ENCODE data around the gene BFSP2. TPM values are rescaled to one million over a fixed set of nuclear protein-coding genes. Genes with fewer than 3 reads are reported as not detected.

Gene BFSP2
- total RNA-seq, 1 donor = not detected

DNA sequence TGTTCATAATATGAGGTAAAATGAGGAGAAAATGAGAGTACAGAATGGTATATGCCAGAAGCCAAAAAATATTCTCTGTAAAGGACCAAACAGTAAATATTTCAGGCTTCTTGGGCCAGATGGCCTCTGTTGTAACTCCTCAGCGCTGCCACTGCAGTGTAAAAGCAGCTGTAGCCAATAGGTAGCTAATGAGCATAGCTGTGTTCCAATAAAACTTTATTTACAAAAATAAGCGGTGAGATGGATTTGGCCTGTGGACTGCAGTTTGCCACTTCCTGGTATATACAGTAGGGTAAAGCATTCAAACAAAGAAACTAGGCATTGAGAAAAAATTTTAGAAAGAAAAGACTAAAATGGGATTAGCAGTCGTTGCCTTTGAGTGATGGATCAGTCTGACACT lies 51.5 kb downstream of the BFSP2 start:
- H3K4me3 ChIP-seq (ENCODE audit: low read length) = no peak overlapping the region
- no peaks in the 10 kb centered on the region for H3K27me3 ChIP-seq (ENCODE audit: insufficient read depth, low read length)
- H3K4me1 ChIP-seq (ENCODE audit: insufficient read depth, low read length) = peaks cover 24% of the 10 kb centered on the region
- H3K9me3 ChIP-seq (ENCODE audit: low read depth, low read length) = no peaks in the 10 kb centered on the region

DNA sequence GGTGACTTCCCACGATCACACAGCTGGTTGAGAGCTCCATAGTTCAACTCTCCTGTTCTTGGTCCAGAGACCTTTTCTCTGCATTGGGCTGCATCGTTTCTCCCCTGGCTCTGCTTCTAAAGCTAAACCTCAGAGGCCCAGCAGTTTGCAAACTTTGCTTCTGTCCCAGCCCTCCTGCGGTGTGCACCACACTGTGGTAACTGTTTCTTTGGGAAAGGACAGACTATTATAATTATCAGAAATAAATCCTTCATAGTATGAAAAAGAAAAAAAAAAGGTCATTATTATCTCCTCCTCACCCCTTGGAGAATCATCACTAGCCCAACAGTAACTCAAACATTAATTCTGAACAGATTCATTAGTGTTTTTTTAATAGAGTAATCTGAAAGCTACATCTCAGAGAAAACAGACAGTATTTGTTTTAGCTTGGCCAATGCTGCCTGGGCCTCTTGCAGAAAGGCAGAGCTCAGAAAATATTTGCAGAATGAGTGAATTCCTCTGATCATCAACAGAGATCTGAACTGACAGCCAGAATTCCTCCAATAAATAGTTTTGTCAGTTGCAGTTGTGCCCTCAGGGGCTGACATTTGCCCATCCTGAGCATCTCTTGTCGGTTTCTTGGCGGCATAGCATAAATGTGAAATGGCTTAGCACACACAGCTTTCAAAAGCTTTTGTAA lies 52.9 kb downstream of the BFSP2 start:
- Histone ChIP-seq H3K4me1 (ENCODE audit: insufficient read depth, low read length) (peaks cover 17% of the 10 kb centered on the region), H3K9me3 (ENCODE audit: low read depth, low read length) (no peaks in the 10 kb centered on the region), H3K27me3 (ENCODE audit: insufficient read depth, low read length) (no peaks in the 10 kb centered on the region), H3K4me3 (ENCODE audit: low read length) (no peak overlapping the region)

GRCh38 chr3:133453383-133453782 lies 53.5 kb downstream of the BFSP2 start:
- Histone ChIP-seq H3K4me1 (ENCODE audit: insufficient read depth, low read length) (peaks cover 11% of the 10 kb centered on the region), H3K4me3 (ENCODE audit: low read length) (no peak overlapping the region), H3K9me3 (ENCODE audit: low read depth, low read length) (no peaks in the 10 kb centered on the region), H3K27me3 (ENCODE audit: insufficient read depth, low read length) (no peaks in the 10 kb centered on the region)

DNA sequence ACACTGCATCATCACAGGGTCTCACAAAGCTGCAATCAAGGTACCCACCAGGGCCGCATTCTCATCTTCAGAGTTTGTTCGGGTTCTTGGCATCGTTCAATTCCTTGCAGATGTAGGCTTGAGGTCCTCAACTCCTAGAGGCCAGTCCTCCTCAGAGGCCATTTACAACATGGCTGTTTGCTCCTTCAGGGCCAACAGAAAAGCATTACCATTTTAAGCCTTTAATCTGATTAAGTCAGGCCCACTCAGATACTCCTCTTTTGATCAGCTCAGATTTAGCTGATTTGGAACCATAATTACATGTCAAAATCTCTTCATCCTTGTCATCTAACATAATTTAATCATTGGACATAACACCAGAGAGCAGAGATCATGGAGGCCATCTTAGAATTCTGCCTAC lies 55.4 kb downstream of the BFSP2 start:
- no peaks in the 10 kb centered on the region for H3K4me1 ChIP-seq (ENCODE audit: insufficient read depth, low read length)
- H3K9me3 ChIP-seq (ENCODE audit: low read depth, low read length) = no peaks in the 10 kb centered on the region
- no peak overlapping the region for H3K4me3 ChIP-seq (ENCODE audit: low read length)
- no peaks in the 10 kb centered on the region for H3K27me3 ChIP-seq (ENCODE audit: insufficient read depth, low read length)

- H3K27me3 ChIP-seq (ENCODE audit: insufficient read depth, low read length) = no peaks in the 10 kb centered on the region
- H3K4me1 ChIP-seq (ENCODE audit: insufficient read depth, low read length) = no peaks in the 10 kb centered on the region
- H3K4me3 ChIP-seq (ENCODE audit: low read length) = no peak overlapping the region
- no peaks in the 10 kb centered on the region for H3K9me3 ChIP-seq (ENCODE audit: low read depth, low read length)
These were observed 56.1 kb downstream of the BFSP2 start for GRCh38 chr3:133455960-133456359.

- no peaks in the 10 kb centered on the region for H3K4me1 ChIP-seq (ENCODE audit: insufficient read depth, low read length)
- no peaks in the 10 kb centered on the region for H3K9me3 ChIP-seq (ENCODE audit: low read depth, low read length)
- H3K4me3 ChIP-seq (ENCODE audit: low read length) = no peak overlapping the region
- H3K27me3 ChIP-seq (ENCODE audit: insufficient read depth, low read length) = no peaks in the 10 kb centered on the region
These were observed 57.2 kb downstream of the BFSP2 start for GRCh38 chr3:133457025-133457424.

- Histone ChIP-seq H3K27me3 (ENCODE audit: insufficient read depth, low read length) (no peaks in the 10 kb centered on the region), H3K4me3 (ENCODE audit: low read length) (no peak overlapping the region), H3K4me1 (ENCODE audit: insufficient read depth, low read length) (no peaks in the 10 kb centered on the region), H3K9me3 (ENCODE audit: low read depth, low read length) (no peaks in the 10 kb centered on the region)
These were observed 57.7 kb downstream of the BFSP2 start for GRCh38 chr3:133457465-133458067.

GRCh38 chr3:133459400-133459799 lies 59.5 kb downstream of the BFSP2 start:
- Histone ChIP-seq H3K9me3 (ENCODE audit: low read depth, low read length) (no peaks in the 10 kb centered on the region), H3K27me3 (ENCODE audit: insufficient read depth, low read length) (no peaks in the 10 kb centered on the region), H3K4me3 (ENCODE audit: low read length) (no peak overlapping the region), H3K4me1 (ENCODE audit: insufficient read depth, low read length) (peaks cover 9% of the 10 kb centered on the region)

GRCh38 chr3:133460809-133461208 lies 61.0 kb downstream of the BFSP2 start:
- Histone ChIP-seq H3K27me3 (ENCODE audit: insufficient read depth, low read length) (no peaks in the 10 kb centered on the region), H3K9me3 (ENCODE audit: low read depth, low read length) (no peaks in the 10 kb centered on the region), H3K4me1 (ENCODE audit: insufficient read depth, low read length) (peaks cover 9% of the 10 kb centered on the region), H3K4me3 (ENCODE audit: low read length) (no peak overlapping the region)

GRCh38 chr3:133461291-133461690 lies 61.4 kb downstream of the BFSP2 start:
- Histone ChIP-seq H3K4me1 (ENCODE audit: insufficient read depth, low read length) (peaks cover 10% of the 10 kb centered on the region), H3K4me3 (ENCODE audit: low read length) (no peak overlapping the region), H3K9me3 (ENCODE audit: low read depth, low read length) (no peaks in the 10 kb centered on the region), H3K27me3 (ENCODE audit: insufficient read depth, low read length) (no peaks in the 10 kb centered on the region)

- Histone ChIP-seq H3K27me3 (ENCODE audit: insufficient read depth, low read length) (no peaks in the 10 kb centered on the region), H3K4me1 (ENCODE audit: insufficient read depth, low read length) (peaks cover 26% of the 10 kb centered on the region), H3K4me3 (ENCODE audit: low read length) (no peak overlapping the region), H3K9me3 (ENCODE audit: low read depth, low read length) (no peaks in the 10 kb centered on the region)
These were observed 63.5 kb downstream of the BFSP2 start for GRCh38 chr3:133463347-133463860.

GRCh38 chr3:133464573-133464972 lies 64.7 kb downstream of the BFSP2 start:
- H3K4me3 ChIP-seq (ENCODE audit: low read length) = no peak overlapping the region
- H3K4me1 ChIP-seq (ENCODE audit: insufficient read depth, low read length) = peaks cover 26% of the 10 kb centered on the region
- no peaks in the 10 kb centered on the region for H3K27me3 ChIP-seq (ENCODE audit: insufficient read depth, low read length)
- no peaks in the 10 kb centered on the region for H3K9me3 ChIP-seq (ENCODE audit: low read depth, low read length)

- Histone ChIP-seq H3K27me3 (ENCODE audit: insufficient read depth, low read length) (no peaks in the 10 kb centered on the region), H3K4me3 (ENCODE audit: low read length) (no peak overlapping the region), H3K9me3 (ENCODE audit: low read depth, low read length) (no peaks in the 10 kb centered on the region), H3K4me1 (ENCODE audit: insufficient read depth, low read length) (peaks cover 26% of the 10 kb centered on the region)
These were observed 66.9 kb downstream of the BFSP2 start for GRCh38 chr3:133466531-133467386.

DNA sequence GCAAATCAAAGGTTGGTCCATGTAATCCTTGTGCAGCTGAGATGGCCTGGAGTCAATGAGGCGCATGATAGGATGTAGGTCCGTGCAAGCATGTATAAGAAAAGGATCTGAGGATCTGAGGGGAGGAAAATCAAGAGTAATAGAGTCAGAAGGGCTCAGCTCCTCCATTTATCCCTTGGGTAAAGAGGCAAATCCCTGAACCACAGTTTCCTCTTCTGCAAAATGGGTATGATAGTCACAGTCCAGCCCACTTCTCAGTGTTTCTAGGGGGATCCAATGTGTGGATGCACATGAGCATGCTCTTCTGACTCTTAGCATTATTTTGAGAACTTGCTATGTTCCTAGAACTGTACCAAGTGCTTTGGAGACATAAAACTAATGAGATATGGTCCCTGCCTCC lies 67.9 kb downstream of the BFSP2 start:
- Histone ChIP-seq H3K27me3 (ENCODE audit: insufficient read depth, low read length) (no peaks in the 10 kb centered on the region), H3K4me1 (ENCODE audit: insufficient read depth, low read length) (peaks cover 26% of the 10 kb centered on the region), H3K9me3 (ENCODE audit: low read depth, low read length) (no peaks in the 10 kb centered on the region), H3K4me3 (ENCODE audit: low read length) (no peak overlapping the region)

DNA sequence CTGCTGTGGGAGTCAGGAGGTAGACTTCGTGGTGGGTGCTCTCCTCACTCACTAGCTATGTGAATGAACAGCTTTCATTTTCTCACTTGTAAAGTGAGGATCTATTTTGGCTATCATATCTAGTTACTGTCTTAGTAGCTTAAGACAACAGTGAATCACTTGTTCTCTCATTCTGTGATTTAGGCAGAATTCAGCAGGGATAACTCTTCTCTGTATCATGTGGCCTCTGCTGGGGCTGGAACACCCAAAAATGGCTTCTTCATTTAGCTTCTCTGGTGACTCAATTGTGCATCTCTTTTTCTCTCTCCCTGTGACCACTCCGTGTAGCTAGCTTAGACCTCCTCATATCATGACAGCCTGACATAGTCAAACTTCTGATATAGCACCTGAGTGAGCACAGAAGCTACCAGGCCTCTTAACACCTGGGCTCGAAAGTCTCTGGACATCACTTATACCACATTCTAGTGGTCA lies 68.4 kb downstream of the BFSP2 start:
- Histone ChIP-seq H3K4me1 (ENCODE audit: insufficient read depth, low read length) (peaks cover 24% of the 10 kb centered on the region), H3K9me3 (ENCODE audit: low read depth, low read length) (no peaks in the 10 kb centered on the region), H3K27me3 (ENCODE audit: insufficient read depth, low read length) (no peaks in the 10 kb centered on the region), H3K4me3 (ENCODE audit: low read length) (no peak overlapping the region)

Measured in mononuclear cell (primary cell).